Measurements from ENCODE around the gene NXPE3.

DNA sequence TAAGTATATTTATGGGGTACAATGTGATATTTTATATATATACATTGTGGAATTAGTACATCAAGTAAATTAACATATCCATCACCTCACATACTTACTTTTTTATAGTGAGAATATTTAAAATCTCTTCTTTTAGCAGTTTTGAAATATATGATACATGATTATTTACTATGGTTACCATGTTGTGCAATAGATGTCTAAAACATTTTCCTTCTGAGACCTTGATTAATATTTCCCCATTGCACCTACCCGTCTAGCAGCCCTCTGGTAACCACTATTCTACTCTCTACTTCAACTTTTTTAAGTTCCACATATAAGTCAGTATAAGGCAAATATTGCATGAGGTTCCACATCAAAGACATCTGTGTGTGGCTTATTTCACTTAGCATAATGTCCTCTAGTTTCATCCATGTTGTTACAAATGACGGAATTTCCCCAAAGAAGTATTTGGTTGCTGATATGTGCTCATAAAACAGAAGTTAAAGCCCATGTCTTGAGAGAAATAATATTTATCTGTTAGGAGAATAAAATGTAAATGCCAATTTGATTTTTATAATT is 40.7 kb downstream of the NXPE3 start:
- TF ChIP-seq, protein P1, sequence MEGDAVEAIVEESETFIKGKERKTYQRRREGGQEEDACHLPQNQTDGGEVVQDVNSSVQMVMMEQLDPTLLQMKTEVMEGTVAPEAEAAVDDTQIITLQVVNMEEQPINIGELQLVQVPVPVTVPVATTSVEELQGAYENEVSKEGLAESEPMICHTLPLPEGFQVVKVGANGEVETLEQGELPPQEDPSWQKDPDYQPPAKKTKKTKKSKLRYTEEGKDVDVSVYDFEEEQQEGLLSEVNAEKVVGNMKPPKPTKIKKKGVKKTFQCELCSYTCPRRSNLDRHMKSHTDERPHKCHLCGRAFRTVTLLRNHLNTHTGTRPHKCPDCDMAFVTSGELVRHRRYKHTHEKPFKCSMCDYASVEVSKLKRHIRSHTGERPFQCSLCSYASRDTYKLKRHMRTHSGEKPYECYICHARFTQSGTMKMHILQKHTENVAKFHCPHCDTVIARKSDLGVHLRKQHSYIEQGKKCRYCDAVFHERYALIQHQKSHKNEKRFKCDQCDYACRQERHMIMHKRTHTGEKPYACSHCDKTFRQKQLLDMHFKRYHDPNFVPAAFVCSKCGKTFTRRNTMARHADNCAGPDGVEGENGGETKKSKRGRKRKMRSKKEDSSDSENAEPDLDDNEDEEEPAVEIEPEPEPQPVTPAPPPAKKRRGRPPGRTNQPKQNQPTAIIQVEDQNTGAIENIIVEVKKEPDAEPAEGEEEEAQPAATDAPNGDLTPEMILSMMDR (IDR thresholded peaks at IDR 0.05) = no peak
- TF ChIP-seq EZH2phosphoT487 (IDR thresholded peaks at IDR 0.05) = no peak

All from neural progenitor cell (in vitro differentiated cells).